GM18907 (cell line): Measurements from ENCODE around the gene OGDHL.
"Not testable (repeated sequence)": the region's sequence is repeated elsewhere in the genome, so short reads cannot be mapped to it uniquely, and the experiment has no call there.

Experiments
- ATAC-seq: cut with Tn5 transposase; IDR thresholded peaks from one replicate; pipeline ENCODE4 v1.9.1; 2021; ENCODE audit warnings: mild to moderate bottlenecking, moderate library complexity; ENCODE audit not compliant: unreplicated experiment

OGDHL gene

DNA sequence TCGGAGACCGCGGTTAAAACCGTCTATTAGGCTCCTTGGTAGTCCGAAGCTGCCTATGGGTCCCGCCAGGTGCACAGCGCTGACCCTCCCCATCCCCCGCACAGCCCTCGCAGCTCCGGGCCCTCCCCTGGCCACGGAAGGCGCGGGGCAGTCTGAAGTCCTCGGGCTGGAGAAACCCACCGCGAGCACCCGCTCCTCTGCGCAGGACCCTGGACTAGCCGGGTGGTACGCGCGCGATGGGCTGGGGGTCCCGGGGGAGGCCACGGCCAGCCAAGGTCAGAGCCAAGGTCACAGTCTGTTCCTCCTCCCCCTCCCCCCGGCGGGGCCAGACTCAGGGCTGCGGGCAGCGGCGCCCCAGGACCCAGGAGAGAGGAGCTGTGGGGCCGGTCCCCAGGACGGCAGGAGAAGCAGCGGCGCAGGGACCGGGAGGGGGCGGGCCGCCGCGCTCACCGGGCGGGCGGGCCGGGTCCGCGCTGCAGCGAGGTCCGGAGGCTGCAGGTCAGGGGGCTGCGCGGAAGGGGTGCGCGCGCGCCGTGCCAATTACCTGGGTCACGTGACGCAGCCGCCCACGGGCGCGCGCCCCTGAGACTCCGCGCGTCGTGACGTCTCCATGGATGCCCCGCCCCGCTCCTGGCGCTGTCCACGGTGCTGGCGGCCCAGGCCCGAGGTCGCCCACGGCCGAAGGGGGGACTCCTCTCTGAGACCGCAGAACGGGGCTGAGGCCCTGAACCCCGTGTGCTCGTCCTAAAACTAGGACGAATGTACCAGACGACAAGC, at the start of gene OGDHL:
OGDHL (minus strand) TSS at position 535 of the 777 bp plus-strand sequence. CDS start 3,731 bp downstream, outside the sequence.
- ATAC-seq, result peak; percentile 80

DNA sequence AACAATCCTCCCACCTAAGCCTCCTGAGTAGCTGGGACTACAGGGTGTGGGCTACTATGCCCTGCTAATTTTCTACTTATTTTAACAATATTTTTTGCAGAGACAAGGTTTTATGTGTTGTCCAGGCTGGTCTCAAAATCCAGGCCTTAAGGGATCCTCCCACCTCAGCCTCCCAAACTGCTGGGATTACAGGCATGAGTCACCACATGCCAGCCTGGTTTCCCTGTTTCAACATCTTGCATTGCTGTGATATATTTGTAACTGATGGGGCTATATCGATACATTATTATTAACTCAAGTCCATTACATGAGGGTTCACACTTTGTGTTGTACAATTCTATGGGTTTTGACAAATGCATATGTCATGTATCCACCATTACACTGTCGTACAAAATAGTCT, 41.9 kb upstream of the OGDHL start:
- no peak for ATAC-seq

DNA sequence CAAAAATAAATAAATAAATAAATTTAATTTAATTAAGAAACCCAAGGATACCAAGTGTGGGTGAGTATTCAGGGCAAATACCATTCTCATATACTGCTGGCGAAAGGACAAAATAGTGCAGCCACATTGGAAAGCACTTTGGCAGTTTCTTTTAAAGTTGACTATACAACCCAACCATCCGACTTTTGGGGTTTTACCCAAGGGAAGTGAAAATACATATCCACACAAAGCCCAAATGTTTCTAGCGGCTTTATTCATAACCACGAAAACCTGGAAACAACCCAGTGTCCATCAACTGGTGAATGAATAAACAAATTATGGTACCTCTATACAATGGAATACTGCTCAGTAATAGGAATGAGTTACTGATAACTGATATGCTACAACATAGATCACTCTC, 36.2 kb upstream of the OGDHL start:
- ATAC-seq, result no peak

DNA sequence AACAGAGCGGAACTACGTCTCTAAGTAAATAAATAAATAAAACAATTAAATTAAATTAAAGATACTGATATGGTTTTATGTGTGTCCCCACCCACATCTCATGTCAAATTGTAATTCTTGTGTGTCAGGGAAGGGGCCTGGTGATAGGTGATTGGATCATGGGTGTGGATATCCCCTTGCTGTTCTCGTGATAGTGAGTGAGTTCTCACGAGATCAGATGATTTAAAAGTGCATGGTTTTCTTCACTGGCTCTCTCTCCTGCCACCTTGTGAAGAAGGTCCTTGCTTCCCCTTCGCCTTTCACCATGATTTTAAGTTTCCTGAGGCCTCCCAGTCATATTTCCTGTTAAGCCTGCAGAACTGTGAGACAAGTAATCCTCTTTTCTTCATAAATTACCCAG, 29.0 kb upstream of the OGDHL start:
- no peak for ATAC-seq

DNA sequence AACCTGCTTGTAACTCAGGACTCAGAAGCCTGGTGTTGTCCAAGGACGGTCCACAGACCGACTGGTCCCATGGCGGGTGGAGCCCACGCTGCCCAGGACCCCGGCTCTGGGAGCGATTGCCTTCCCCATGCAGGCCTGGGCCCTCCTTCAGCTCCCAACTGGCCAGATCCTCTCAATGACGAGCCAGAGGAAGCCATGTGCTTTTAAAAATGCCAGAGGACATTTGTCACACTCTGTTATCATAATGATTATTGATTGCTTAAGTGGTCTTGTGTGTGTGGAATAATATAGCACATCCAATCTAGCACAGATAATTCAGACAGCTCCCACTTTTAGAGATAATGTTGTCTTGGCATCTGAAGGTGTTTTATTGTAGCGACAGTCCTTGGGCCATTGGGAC, 22.6 kb upstream of the OGDHL start:
- no peak for ATAC-seq

DNA sequence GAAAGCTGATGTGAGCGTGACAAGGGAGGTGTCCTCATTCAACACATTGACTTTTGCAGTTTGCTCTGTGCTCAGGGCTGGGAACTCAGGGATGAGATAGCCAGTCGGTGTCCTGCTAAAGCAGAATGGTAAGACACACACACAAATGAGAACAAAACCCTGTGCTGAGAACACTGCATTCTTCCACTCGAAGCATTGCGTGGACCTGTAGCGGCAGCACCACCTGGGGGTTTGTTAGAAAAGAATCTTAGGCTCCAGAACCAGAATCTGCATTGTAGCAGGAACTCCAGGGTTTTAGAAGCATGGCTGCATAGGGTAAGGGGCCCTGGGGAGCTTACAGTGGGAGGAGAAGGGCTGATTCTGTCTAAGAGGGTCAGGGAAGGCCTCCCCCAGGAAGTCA, 21.5 kb upstream of the OGDHL start:
- no peak for ATAC-seq

DNA sequence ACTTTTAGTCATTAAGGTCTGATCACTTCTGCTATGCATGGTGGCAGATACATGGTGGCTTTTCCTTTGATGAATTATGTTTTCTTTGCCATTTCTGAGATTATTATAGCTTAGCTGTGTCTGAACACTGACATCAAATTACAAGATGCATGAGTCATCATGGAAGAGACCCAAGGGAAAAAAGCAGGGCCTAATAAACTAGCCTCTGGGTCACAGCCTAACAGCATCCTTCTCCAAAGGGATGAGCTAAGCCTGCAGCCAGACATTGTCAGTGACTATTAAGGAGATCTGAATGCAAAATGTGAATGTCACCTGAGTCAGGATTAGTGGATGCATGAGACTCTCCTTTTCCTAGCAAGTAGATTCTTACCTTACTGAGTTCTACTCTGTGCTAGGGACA, 19.1 kb upstream of the OGDHL start:
- no peak for ATAC-seq

DNA sequence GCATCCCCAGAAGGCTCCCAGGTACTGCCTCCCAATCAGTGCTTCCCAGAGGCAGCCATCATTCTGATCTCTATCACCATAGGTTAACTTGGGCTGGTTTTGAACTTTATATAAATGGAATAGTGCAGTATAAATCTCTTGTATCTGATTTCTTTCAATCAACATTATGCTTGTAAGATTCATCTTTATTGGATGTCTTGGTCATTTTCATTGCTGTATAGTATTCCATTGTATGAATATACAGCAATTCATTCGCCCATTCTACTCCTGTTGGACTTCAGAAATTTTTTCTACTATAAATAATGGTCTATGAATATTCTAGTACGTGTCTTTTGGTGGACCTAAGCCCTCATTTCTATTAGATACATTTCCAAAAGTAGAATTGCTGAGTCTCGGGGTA, 16.1 kb upstream of the OGDHL start:
- ATAC-seq, result no peak

DNA sequence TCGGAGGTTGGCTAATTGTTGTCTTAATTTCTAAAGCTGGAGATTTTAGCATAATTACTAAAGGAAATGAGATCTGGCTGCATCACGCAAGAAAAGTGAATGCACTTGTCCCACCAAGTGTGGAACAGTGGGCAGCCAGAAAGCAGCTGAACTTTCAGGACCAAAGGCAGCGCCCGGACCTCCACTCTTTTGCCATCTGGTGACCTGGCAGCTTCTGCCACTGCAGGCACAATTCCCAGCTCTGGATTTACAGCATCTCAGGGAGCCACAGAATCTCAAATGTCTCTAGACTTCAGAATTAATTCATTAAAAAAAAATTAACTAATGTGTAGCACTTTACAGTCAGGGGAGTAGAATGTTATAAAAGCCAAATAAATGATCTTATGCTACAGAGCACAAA, 14.7 kb upstream of the OGDHL start:
- ATAC-seq, result no peak

DNA sequence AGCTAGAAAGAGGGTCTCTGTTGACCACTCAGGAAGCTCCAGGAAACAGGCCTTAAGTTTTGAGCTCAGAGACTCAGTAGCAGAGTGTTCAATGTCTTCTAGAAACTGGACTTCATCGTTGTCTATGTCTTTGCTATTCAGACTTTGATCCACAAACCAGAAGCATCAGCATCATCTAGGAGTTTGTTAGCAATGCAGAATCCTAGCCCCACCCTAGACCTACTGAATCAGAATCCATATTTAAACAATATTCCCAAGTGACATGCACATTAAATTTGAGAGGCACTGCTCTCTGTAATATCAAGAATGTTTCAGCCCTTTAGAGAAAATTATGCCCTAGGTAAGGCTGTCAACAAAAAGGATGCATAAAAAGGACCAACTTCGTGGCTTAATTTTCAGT, 12.9 kb upstream of the OGDHL start:
- ATAC-seq, result no peak

DNA sequence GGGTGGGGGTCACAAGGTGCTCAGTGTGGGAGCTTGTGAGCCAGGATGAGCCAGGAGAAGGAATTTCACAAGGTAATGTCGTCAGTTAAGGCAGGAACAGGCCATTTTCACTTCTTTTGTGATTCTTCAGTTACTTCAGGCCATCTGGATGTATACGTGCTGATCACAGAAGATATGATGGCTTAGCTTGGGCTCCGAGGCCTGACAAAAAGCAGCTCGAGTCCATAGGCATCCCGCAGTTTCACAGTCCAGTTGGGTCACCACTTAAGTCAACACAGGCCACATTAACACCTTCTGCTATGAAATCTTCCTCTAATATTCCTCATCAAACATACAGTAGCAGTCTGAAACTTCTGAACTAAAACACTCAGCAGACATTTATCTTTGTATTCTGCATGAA, 10.8 kb upstream of the OGDHL start:
- not testable (repeated sequence) for ATAC-seq

DNA sequence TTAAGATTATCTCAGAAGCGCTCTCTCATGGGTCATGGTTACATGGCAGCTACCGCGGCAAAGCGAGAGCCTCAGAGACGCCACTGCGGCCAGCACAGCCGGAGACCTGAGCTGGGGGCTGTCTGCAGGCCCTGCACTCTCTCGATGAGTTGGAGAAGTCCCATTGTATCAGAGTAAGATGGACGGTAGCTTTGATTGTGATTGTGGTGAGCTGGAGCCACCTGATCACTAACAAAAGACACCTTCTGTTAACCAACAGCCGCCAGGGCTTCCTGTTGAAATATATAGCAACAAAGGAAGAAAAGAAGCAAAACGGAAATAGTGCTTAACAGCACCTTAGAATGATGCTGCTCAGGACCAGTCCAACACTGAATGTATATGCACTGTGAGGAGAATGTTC, 8.9 kb upstream of the OGDHL start:
- not testable (repeated sequence) for ATAC-seq

DNA sequence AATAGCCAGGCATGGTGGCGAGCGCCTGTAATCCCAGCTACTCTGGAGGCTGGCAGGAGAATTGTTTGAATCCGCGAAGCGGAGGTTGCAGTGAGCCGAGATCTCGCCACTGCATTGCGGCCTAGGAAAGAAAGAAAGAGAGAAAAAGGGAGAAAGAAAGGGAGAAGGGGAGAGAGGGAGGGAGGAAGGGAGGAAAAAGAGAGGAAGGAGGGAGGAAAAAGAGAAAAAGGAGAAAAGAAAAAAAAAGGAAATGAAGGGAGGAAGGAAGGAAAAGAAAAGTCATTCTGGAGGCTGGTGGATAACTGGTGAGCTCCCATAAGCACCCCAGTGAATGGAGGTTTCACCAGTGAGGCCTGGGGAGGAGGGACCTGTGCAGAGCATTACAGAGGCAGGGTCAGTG, 7.6 kb upstream of the OGDHL start:
- no peak for ATAC-seq

DNA sequence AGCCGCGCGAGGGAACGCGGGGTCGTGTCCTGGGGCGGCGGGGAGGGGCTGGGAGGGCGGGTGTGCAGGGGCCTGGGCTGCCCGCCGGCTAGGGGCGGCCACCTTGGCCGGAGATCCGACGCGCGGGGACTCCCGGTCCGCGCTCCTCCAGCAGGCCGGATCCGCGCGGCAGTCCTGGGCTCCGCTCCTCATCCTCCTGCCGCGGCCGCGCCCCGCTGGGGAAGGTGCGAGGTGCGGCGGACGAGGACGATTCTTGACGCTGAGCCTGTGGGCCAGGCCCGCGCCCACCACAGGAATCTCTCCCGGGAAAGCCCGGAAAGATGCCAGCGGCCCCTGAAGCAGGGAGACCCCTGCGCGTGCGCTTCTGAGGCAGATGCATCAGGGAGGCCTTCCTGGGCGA, 6.6 kb upstream of the OGDHL start:
- ATAC-seq, result no peak

DNA sequence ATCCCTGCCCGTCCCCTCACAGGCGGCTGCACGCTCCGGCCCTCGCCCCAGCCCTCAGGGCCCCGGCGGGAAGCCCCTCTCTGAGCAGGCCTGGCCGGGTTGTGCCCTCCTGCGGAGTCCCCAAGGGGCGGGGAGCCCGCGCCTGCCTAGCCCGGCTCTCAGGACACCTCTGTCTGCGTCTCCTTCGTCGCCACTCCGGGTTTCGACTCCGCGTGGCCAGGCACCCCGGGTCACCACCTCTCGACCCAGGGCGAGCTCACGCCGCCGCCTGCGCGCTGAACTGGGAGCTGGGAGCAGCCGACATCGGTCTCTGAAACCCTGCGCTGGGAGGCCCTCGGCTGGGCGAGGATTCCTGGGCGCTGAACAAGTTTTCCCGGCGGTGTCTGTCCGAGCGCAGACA, 6.2 kb upstream of the OGDHL start:
- ATAC-seq, result no peak

DNA sequence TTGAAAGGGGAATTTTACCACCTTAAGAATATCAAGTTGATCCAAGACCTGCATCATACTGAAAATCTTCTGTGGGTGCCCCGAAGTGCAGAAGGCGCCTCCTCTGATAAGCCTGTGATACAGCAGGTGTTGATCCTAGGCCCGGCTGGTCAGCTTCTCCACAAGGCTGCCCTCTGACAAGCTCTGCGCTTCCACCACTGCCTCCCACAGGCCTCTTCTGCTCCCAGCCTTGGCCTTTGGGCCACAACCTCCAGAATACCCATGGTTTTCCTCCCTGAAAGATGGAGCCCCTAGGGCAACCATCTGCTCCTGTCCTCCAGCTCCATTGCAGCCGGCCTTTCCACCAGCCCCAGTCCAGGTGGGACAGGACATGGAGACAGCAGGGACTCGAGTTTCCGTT, 5.6 kb upstream of the OGDHL start:
- no peak for ATAC-seq

DNA sequence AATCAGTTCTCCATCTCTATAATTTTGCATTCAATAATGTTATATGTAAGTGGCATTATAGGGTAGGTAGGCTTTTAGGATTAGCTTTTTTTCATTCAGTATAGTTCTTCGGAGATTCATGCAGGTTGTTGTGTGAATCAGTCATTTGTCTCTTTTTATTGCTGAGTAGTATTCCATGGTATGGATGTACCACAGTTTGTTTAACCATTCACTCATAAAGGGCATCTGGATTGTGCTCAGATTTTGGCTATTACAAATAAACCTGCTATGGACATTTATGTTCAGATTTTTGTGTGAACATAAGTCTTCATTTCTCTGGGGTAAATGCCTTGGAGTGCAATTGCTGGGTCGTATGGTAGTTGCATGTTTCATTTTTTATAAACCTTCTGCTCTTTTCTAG, 4.4 kb upstream of the OGDHL start:
- ATAC-seq, result no peak

DNA sequence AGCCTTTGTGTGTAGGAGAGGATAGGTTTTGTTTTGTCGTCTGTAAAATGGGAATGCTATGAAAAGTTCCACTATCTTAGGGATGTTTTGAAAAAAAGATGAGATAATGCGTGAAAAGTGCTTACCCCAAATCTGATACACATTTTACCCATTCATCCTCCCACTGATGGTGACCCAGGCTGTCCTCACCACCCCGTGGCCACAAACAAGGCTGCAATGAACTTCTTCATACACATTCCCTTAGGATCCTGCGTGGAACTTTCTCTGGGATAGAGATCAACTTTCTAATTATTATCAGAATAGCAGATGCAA, 399 bp upstream of the OGDHL start:
- no peak for ATAC-seq

DNA sequence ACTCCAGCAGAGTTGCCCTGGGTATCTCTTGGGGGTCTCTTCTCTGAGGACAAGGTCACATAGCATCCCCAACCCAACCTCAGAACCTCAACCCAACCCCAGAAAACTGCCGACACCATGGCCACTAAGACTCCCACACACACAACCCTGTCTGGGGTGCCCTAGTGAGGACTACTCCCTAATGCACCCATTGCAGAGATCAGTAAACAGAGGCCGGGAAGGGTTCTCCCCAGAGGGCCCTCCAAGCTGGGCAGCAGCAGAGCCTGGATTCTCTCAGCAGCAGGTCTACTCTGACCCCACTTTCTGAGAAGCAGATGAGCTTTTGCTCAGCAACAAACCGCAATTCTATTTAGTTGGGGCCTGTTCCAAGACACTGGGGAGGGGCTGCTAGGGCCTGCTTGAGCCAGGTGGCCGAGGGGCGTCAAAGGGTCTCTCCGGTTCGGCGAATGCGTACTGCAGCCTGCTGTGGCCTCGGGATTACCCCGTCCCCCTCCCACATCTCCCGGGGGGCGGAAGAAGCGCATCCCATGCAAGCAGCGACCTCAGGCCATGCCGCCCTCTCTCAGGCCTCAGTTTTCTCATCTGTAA, 828 bp downstream of the OGDHL start:
- ATAC-seq, result no peak

DNA sequence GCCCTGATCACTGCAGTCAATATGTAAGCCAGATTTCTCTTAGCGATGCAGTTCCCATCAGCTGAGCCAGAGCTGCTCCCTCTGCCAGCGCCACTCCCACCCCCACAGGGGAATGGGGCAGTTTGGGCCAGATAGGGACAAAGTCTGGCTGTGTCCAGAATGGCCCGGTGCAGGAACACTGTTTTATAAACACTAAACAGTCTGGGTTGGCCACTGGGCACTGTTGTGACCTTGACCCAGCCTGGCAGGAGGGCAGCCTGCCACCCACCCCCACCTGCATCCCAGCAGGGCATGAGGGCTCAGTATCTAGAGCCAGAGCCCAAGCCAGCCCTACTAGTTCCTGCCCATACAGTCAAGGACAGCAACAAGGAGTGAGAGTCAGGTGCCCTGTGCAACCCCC, 1.3 kb downstream of the OGDHL start:
- ATAC-seq, result no peak

DNA sequence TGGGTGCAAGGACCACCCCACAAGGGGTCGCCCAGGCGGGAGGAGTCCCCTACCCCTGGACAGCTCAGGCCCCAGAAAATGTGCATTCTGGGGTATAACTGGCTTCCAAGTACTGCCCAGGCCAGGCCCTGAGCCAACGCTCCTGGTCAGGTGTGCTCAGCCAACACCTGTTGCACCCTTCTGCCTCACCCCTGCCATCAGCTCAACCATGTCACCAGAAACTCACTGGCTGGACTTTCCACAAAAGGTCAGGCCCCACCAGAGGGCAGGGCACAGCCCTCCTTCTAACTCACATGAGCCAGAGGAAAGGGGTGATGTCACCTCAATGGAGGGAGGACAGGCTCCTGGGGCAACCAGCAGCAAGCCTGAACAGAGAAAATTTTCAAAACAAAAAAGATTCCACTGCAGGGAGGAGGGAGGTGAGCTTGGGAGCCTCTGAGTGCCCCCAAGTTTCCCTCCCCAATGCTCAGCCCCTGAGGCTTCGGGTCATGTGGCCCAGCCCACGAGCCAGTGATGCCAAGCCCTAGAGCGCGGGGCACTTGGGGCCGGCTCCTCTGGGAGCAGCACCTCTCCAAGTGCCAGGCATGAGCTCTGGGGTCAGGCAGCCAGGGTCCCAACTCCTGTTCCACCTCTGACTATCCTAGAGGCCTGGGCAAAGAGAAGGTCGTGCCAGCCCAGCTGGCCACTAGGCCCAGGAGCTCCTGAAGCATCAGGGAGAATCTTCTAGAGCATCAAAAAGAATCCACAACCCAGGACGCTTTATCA, 2.2 kb downstream of the OGDHL start:
- no peak for ATAC-seq

DNA sequence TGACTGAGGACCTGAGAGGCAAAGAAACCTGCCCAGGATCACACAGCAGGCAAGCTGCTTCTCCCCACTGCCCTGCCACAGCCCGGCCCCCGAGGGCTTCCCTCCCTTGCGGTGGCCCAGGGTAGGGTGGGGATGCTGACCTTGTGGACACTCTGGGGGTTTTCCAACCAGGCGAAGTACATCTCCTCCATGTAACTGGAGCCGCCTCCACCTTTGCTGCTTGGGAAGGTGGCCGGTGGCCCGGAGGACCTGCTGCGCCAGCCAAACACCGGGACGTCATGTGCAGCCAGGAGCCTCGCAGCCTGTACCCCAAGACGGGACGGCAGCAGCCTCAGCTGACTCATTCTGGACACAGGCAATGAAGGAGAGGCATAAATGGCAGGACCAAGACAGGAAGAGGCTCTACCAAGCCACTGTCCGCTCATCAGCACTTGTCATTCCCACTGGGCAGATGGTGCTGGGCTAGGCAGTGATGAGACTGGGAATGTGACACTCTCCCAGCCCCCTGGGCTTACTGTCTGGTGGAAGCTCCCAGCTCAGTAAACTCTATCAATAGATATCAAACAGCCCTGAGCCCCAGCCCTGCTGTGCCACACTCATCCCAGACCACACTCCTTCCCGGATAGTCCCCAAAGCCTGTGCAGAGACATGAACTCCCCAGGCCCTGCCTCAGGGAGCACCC, 3.7 kb downstream of the OGDHL start:
- ATAC-seq, result no peak
